ENCODE data around the gene KRT5.

The KRT5 gene

DNA sequence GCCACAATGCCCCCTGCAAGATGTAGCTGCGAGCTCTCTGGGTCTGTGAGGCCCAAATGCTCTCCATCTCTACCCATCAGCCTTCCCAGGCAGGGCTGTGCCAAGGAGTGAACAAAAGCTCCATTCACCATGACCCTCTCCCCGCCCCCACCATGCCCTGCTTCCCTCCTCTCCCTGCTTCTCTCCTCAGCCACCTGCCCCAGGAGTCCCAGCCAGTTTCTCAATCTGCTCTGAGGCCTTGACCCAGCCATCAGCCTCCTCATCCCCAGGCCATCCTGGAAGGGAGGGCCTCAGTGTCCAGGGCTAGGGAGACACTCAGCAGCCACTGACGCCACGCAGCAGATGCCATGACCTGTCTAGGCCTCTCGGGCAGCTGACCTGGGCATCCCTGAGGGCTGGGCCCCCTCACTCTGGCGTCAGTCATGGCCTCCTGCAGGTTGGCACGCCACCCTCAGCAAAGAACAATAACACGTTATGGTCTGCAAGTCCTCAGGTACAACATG lies 8.5 kb upstream of the KRT5 start:
- no peak overlapping the region for H3K4me3 Mint-ChIP-seq

DNA sequence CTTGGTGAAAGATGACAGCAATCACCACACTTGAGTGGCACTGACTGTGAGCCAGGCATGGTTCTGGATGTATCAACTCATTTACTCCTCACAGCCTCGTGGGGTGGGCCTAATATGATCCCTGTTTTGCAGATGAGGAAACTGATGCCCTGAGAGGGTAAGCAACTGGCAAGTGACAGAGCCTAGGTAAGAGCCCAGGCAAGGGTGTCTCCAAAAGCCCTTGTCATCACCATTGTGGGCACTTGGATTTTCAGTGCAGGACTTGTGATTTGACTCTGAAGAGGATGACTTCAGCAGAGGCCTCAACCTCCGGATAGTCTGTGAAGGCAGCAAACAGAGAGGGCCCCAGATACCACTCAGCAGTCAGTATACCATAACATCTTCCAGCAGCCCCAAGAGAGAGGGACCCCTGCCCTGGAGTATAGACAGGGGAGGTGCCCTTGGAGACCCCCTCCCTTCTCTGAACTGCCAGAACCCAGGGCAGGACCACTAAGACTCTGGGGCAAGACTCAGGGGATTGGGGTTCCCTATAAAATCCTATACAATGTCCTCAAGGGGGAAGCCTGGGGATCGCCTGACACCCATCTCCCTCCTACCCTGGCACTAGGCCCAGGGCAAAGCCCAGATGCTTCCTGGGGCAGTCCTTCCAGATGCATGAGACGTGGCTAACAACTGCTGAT lies 7.1 kb upstream of the KRT5 start:
- DNase-seq (ENCODE audit: low spot score in 2 of 2) (no peak), ATAC-seq (peak; percentile 42)
- Mint-ChIP-seq H3K36me3 (no peaks in the 10 kb centered on the region), H3K9me3 (no peaks in the 10 kb centered on the region), H3K27ac (no peak overlapping the region), H3K4me3 (no peak overlapping the region), H3K4me1 (peaks cover 13% of the 10 kb centered on the region)

More for the DNA sequence above, 8.5 kb upstream of the KRT5 start:
- peaks cover 13% of the 10 kb centered on the region for H3K4me1 Mint-ChIP-seq
- H3K9me3 Mint-ChIP-seq: no peaks in the 10 kb centered on the region
- DNase-seq (ENCODE audit: low spot score in 2 of 2): no peak
- H3K36me3 Mint-ChIP-seq: no peaks in the 10 kb centered on the region
- H3K27ac Mint-ChIP-seq: no peak overlapping the region
- no peak for ATAC-seq

DNA sequence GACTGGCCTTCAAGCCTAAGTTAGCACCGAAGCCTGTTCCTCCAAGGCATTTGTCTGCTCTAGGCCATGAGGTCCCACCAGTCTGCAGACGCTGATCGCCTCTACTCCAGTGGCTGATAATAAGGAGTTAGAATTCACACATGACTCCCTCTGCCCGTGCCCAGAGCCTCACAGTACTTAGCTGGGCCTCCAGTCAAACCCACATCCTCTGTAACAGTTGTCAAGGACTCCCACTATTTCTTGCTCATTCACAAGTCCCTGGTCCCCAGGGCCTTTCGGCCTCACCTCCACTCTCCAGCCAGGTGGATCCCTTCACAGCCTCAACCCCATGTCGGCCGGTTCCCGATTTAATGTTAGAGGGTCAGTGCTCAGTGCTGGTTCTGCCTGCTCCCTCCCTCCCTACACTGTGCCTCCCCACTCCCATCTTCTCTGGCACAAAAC lies 6.3 kb upstream of the KRT5 start:
- H3K27ac Mint-ChIP-seq: no peak overlapping the region
- ATAC-seq: peak; percentile 68

DNA sequence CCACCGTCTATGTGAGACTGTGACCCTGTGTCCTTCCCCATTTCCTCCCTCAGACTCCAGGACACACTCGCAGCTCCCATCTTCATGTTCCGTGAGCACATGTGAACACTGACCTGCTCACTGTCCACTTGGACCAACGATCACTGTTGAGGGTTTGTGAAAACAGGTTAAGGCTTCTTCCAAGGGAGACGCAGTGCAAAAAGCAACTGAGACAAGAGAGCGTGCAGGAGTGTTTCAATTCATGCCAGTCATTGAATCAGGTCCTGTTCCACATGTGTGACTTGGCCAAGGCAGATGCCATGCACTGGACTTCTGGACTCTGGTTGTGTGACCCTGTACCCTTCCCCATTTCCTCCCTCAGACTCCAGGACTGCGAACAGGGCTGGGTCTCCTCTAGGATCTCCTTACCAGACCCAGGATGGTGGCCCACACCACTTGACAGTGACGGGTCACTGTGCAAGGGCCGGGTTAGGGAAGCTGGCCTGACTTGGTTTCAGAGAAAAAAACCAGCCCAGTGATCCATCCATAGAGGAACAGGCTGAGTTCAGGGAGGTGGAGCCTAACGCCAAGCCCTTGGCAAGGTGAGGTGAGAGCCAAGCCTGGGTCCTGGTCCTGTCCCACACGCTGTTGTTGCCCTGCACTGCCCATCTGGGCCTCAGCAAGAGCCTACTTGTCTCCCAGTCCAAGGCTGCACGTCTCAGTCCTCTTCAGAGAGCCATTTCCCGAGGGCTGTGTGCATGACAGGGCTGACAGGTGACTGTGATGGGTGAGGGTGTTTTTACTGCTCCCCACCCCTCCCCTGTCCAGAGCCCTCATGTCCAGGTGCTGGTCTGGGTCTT lies 5.7 kb upstream of the KRT5 start:
- ATAC-seq: no peak
- no peak for DNase-seq (ENCODE audit: low spot score in 2 of 2)
- no peaks in the 10 kb centered on the region for H3K9me3 Mint-ChIP-seq
- no peak overlapping the region for H3K27ac Mint-ChIP-seq
- no peak overlapping the region for H3K4me3 Mint-ChIP-seq
- peaks cover 19% of the 10 kb centered on the region for H3K4me1 Mint-ChIP-seq
- no peaks in the 10 kb centered on the region for H3K36me3 Mint-ChIP-seq

More for the DNA sequence above, 6.3 kb upstream of the KRT5 start:
- Mint-ChIP-seq H3K4me3 (no peak overlapping the region), H3K36me3 (no peaks in the 10 kb centered on the region), H3K4me1 (peaks cover 17% of the 10 kb centered on the region), H3K9me3 (no peaks in the 10 kb centered on the region)
- DNase-seq (ENCODE audit: low spot score in 2 of 2): no peak

DNA sequence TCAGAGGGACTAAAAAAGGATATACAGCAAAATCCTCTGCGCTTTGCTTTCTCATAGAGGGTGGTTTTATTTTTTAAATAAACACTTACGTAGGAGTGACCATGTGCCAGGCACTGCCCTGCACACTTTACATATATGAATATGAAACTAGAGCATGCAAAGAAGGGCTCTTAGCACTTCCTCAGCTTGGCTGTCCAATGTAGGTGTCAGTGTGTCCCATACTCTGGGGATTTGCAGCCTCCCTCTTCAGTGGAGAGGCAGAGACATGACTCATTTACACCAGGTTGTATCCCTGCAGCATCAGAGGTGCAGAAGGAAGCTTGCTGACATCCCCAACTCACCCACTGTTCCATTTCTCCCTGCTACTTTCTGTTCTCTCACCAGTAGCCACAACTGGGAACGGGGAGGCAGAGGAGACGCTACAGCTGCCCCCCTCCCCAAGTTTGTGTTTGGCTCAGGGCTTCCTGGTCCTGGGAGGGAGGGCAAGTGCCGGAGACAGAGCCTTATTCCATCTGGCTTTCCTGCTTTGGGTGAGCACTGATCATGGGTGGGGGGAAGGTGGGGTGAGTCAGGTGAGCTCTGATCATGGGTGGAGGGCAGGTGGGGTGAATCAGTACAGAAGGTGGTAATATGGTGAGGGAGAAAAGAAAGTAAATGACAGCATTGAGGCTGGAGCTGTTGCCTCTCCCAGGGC lies 4.9 kb upstream of the KRT5 start:
- Mint-ChIP-seq H3K4me1 (peaks cover 16% of the 10 kb centered on the region), H3K9me3 (no peaks in the 10 kb centered on the region), H3K4me3 (no peak overlapping the region), H3K27ac (no peak overlapping the region), H3K36me3 (no peaks in the 10 kb centered on the region)
- DNase-seq (ENCODE audit: low spot score in 2 of 2) (peak in 1 of 2 donors; percentile 17), ATAC-seq (no peak)

DNA sequence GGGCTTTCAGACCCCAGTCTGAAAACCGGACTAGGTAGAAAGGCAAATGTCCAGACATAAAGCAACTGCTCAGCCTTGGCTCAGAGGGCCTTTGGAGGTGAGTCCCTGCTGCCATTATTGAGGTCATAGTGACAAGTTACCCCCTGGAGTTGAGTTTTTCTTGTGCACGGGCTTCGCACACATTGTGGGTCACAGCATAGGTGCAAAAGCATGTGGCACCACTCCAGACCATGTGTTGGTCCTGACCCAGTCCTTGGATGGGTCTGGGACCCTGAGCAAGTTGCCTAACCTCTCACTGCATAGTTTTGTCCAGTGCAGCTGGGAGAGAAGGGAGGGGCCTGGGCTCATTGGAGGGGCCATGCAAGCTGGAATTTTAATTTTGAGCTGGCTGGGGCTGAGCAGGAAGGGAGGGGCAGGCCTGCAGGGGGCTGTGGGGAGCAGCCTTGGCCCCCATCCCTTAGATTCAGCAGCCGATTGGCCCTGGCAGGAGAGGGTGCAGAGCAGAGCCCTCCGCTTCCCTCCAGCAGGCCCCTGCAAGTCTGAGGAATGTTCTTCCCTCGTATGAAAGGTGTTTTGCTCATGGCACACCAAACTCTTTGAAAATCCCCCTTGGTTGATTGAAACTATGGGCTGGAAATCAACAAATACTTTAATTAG lies 4.2 kb upstream of the KRT5 start:
- Mint-ChIP-seq H3K4me3 (no peak overlapping the region), H3K27ac (no peak overlapping the region), H3K36me3 (no peaks in the 10 kb centered on the region), H3K4me1 (peaks cover 16% of the 10 kb centered on the region), H3K9me3 (no peaks in the 10 kb centered on the region)
- DNase-seq (ENCODE audit: low spot score in 2 of 2) (peak in 1 of 2 donors; percentile 17), ATAC-seq (no peak)

DNA sequence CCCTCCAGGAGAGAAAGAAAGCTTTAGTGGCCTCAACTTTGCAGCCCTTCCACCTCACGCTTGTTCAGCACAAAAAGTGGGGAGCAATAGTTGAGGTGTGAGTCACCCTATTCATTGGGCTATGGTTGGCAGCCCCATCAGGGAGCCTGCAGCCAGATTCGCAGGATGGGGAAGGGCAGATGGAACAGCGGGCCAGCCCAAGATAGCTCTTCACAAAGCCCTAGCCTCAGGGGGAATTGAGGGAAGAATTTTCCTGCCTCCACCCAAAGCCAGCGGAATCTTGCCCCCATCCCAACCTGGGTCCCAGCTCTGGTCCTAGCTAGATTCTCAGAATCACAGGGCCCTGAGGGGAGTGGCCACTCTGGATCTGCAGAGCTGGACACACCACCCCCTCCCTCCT lies 3.6 kb upstream of the KRT5 start:
- Mint-ChIP-seq H3K36me3 (no peaks in the 10 kb centered on the region), H3K4me1 (peaks cover 16% of the 10 kb centered on the region), H3K4me3 (no peak overlapping the region), H3K9me3 (no peaks in the 10 kb centered on the region), H3K27ac (no peak overlapping the region)
- peak in 1 of 2 donors; percentile 30 for DNase-seq (ENCODE audit: low spot score in 2 of 2)
- no peak for ATAC-seq

DNA sequence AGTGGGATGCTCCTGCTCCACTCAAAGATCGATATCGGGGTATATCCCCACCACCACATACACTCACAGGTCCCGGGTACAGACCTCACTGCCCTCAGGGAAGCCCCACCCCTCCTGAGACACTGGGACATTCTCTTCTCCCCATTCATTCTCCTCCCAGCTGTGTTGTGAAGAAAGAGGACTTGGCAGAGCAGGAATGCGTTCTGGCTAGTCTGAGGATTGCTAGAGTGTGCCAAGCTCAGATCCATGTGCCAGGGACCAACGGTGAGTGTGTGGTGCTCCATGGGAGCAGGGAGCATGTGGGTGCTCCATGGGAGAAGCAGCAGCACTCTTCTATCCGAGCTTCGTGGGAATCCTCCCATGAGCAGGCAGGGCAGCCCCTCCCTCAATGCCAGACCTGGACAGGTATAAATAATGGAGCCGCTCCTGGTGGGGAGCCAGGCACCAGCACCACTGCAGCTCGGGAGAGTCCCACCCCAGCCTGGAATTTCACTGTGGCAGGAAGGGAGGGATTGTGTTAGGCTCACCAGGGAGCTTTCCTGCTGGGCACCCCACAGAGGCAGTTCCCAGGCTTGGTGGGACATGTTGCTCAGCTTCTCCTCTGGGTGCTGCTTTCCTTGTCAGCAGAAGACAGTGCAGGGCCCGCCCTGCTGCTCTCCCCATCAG lies 2.3 kb upstream of the KRT5 start:
- Mint-ChIP-seq H3K27ac (no peak overlapping the region), H3K36me3 (no peaks in the 10 kb centered on the region), H3K4me3 (no peak overlapping the region), H3K9me3 (no peaks in the 10 kb centered on the region), H3K4me1 (peaks cover 16% of the 10 kb centered on the region)
- ATAC-seq (no peak), DNase-seq (ENCODE audit: low spot score in 2 of 2) (peak in 1 of 2 donors; percentile 35)

DNA sequence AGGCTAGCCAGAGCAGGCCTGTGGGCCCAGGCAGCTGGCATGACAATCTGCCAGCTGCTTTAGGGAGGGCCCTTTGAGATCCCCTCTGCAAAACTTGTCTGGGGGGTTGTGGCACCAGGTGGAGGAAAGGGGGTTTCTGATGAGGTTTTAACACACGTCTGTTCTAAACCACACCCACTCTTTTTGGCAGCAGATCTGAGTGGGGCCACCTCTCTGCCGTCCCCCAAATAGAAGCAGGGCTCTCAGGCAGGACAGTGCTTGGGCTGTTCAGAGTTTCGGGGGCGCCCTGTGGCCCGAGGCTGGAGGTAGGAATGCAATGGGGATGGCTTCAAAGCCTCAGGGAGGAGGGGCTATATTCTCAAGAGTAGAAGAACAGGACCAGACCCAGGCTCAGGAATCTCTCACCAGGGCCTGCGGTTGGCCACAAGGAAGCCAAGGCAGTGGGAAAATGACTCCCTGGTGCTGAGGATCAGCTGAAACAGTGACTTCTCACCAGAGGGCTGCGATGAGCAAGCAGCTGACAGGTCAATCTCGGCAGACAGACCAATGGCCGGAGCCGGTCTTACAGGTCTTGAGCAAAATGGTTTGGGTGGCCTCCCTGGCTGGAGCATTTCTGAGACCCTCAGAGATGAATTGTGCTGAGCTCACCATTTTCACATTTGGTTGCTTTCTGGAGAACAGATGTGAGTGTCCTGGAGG lies 1.5 kb upstream of the KRT5 start:
- no peak overlapping the region for H3K4me3 Mint-ChIP-seq
- DNase-seq (ENCODE audit: low spot score in 2 of 2): peak in 1 of 2 donors; percentile 28
- no peaks in the 10 kb centered on the region for H3K36me3 Mint-ChIP-seq
- no peak for ATAC-seq
- peaks cover 12% of the 10 kb centered on the region for H3K4me1 Mint-ChIP-seq
- H3K9me3 Mint-ChIP-seq: no peaks in the 10 kb centered on the region
- no peak overlapping the region for H3K27ac Mint-ChIP-seq

DNA sequence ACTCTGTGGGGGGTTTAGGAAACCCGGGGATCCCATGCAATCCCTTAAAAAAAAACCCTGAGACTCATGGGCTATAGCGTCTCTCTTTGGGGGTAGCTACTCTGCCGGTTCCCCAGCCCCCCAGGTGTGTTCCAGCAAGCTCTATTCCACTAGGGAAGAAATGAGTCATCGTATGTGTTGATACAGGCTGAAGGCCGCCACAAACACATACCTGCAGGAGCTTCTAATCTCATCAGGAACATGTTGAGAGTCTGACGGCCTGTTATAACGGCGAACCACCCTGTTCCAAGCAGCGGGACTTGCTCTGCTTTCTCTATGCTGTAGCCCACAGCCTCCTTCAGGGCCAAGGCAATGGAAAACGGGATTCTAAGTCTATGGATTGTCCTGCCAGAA lies 977 bp upstream of the KRT5 start:
- no peaks in the 10 kb centered on the region for H3K36me3 Mint-ChIP-seq
- ATAC-seq: no peak

DNA sequence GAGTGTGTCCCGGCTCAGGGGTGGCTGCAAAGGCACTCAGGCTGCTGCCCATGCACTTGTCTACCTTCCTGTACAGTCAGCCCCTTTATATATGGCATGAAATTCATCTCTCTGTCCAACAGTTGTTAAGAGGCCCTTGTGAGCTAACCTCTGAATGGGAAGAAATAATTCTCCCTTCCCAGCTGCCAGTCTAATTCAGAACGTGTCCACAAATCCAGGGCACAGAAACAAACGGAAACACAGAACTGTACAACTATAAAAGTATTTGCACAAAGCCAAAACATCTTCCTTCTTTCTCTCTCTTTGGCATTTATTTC lies 849 bp downstream of the KRT5 start:
- Mint-ChIP-seq H3K9me3 (no peaks in the 10 kb centered on the region), H3K4me1 (peaks cover 6% of the 10 kb centered on the region), H3K4me3 (no peak overlapping the region), H3K27ac (no peak overlapping the region), H3K36me3 (no peaks in the 10 kb centered on the region)
- DNase-seq (ENCODE audit: low spot score in 2 of 2) (peak in 1 of 2 donors; percentile 32), ATAC-seq (no peak)

More for the DNA sequence above, 977 bp upstream of the KRT5 start:
- no peak overlapping the region for H3K4me3 Mint-ChIP-seq
- no peak overlapping the region for H3K27ac Mint-ChIP-seq
- no peaks in the 10 kb centered on the region for H3K9me3 Mint-ChIP-seq
- peaks cover 6% of the 10 kb centered on the region for H3K4me1 Mint-ChIP-seq
- no peak for DNase-seq (ENCODE audit: low spot score in 2 of 2)

DNA sequence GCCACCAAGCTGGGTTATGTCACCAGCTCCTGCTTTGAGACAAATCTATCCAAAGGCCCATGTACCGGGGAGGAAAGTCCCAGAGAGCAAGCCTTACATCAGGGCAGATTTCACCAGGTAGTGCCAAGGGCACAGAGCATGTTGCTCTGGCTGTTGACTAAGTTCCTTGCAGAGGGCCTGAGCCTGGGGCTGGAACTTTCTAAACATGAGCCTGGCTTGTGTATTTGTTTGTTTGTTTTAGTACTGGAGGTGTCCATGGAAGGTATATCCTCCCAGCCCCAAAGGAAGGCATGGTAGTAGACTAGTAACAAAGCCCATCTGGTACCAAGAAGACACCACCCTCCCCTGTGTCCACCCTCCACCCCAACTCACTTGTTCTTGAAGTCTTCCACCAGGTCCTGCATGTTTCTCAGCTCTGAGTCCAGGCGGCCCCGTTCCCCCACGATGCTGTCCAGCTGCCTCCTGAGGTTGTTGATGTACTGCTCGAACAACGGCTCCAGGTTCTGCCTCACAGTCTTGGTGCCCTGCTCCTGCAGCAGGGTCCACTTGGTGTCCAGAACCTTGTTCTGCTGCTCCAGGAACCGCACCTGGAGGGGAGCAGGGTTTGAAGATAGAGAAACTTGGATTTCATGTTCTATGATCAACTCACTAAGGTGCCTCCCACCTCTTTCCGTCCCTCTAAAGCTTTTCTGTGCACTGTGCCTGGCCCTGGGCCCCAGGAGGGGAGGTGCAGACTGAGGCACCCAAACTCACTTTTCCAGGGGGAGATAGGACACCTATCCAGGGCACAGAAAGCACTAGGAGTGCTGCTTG lies 1.4 kb downstream of the KRT5 start:
- ATAC-seq (no peak), DNase-seq (ENCODE audit: low spot score in 2 of 2) (peak in 1 of 2 donors; percentile 15)
- H3K4me1 Mint-ChIP-seq: peaks cover 6% of the 10 kb centered on the region

DNA sequence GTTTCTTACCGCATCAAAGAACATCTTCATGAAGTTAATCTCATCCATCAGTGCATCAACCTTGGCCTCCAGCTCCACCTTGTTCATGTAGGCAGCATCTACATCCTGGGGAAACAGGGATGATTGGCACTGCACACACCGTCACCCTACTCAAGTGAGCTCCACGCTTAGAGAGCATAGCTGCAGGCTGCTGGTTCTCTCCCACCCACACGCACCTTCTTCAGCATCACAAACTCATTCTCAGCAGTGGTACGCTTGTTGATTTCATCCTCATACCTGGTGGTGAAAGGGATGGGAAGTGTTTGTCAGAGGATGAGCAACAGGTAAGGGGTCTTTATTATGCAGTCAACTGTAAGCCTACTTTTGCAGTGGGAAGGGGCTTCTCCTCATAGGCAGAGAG lies 2.3 kb downstream of the KRT5 start:
- H3K4me3 Mint-ChIP-seq: no peak overlapping the region
- ATAC-seq: no peak
- peak in 1 of 2 donors; percentile 8 for DNase-seq (ENCODE audit: low spot score in 2 of 2)
- no peaks in the 10 kb centered on the region for H3K9me3 Mint-ChIP-seq
- no peaks in the 10 kb centered on the region for H3K36me3 Mint-ChIP-seq
- H3K27ac Mint-ChIP-seq: no peak overlapping the region
- peaks cover 6% of the 10 kb centered on the region for H3K4me1 Mint-ChIP-seq

More for the DNA sequence above, 1.4 kb downstream of the KRT5 start:
- no peak overlapping the region for H3K4me3 Mint-ChIP-seq
- no peaks in the 10 kb centered on the region for H3K36me3 Mint-ChIP-seq
- no peak overlapping the region for H3K27ac Mint-ChIP-seq
- no peaks in the 10 kb centered on the region for H3K9me3 Mint-ChIP-seq
